NCI-H2171 treated with DMSO at 0.1 percent for 48 hours (cell line): Measurements from ENCODE around the gene SPTBN5.
A peak's percentile ranks its signal among the peaks of the same experiment; 100 is the strongest.

Experiments used
- DNase-seq: peaks from one replicate; lab custom pipeline; 2025; lab: John Stamatoyannopoulos, UW

The SPTBN5 gene

DNA sequence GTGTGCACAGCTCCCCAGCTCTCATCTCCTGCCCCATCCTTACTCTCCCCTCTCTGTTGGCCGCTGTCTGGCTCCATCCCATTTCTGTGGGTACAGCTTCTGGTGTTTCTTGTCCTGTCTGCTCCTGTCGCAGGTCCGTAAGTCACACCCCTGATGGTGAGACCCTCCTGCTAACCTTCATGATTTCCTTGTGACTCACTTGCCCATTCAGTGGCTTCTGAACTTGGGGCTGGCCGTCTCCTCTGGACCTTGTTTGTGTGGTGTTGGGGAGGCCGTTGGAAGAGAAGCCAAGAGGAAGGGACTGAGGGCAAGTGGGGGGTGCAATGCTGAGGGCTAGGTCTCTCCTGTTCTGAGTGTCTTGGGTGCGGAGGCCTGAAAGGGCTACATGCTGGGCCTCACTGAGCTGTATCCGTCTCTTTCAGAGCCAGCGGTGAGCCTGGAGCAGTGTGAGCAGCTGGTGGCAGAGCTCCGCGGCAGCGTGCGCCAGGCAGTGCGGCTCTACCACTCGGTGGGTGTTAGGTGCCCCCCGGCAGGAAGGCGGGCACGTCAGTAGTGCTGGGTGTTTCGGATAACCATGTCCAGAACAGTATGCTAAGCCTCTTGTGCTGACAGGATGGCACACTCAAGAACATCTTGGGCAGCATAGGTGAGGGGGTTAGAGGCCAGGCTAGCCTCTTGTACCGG is 69.6 kb downstream of the SPTBN5 start:
- DNase-seq: no peak

DNA sequence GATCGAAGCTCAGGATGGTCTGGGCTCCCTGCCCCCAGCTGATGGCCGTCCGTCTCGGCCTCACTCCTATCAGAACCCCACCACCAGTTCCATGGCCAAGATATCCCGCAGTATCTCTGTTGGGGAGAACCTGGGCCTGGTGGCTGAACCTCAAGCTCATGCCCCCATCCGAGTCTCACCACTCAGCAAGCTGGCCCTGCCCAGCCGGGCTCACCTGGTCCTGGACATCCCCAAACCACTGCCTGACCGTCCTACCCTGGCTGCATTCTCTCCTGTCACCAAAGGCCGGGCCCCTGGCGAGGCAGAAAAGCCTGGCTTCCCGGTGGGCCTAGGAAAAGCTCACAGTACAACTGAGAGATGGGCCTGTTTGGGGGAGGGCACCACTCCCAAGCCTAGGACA is 70.4 kb downstream of the SPTBN5 start:
- DNase-seq: no peak

- DNase-seq: no peak
Observed at GRCh38 chr15:41822957-41823356, 70.9 kb downstream of the SPTBN5 start.

DNA sequence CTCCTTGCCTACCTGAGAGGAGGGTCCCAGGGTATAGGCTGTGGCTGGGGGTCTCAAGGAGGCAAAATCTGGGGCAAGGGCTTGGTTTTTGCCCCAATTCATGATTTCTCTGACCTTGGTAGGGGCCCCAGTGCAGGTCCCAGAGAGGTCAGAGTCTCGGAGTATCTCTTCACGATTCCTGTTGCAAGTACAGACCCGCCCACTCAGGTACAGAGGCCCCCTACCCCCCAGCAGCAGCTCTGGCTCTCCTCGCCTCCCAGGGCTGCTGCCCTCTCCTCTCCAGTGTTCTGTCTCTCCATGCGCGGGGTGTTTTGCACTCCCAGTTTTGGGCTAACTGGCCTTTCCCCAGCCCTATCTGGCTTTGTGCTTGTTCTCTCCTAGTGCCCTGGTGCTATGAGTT is 71.4 kb downstream of the SPTBN5 start:
- DNase-seq: no peak

DNA sequence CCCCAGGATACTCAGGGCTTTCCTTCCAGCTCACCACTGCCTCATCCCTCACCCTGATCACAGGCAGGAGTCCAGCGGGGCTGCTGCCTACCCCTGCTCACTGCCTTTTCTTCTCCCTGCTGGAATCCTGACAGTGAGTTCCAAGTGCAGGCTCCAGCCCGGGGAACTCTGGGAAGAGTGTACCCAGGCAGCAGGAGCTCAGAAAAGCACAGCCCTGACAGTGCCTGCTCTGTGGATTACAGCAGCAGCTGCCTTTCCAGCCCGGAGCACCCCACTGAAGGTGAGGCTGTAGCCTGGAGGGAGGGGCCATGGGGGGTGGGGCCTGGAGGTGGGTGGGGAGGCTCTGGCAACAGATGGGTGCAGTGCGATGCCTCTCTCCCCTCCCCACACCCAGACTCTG is 72.0 kb downstream of the SPTBN5 start:
- peak; percentile 31 for DNase-seq

GRCh38 chr15:41820791-41821423 is 72.9 kb downstream of the SPTBN5 start:
- no peak for DNase-seq

DNA sequence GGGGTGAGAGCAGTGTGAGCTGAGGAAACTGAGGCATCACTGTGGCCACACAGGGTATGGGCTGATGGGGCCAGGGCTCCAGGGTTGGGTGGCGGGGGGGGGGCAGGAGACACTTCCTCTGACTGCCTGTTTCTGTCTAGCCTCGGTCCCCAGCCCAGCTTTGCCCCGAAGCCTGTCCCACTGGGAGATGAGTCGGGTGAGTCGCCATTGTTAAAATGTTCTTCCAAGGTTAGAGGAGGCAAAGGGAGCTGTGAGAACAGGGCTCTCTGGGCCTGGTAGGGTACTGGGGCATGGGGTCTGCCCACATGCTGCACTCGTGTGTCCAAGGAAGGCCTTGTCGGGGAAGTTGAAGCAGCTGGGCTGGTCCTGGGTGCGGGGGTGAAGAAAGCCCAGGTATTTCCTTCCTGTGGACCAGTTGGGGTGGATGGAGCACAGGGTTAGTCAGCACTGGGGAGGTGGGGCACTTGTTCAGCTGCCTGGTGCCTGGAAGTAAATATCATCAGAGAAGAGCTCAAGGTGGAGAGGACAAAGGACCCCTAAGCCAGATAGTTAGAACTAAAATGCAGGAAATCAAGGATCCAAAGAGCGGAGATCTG is 74.3 kb downstream of the SPTBN5 start:
- no peak for DNase-seq

- DNase-seq: no peak
Observed at GRCh38 chr15:41817781-41818180, 76.1 kb downstream of the SPTBN5 start.

- DNase-seq: no peak
Observed at GRCh38 chr15:41817327-41817726, 76.5 kb downstream of the SPTBN5 start.

DNA sequence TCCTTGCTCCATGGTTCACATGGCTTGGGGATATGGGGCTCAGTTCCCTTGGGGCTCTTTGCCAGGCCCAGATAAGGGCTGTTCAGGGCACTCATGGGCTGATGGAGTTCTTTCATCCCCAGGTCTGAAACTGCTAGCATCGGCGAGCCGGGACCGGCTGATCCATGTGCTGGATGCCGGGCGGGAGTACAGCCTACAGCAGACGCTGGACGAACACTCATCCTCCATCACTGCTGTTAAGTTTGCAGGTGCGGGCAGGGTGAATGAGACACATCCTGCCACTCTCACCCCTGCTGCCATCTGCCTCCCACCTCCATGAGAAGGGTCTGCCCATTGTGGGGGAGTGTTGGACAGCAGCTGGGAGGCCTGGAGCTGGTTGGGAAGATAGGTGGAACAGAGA is 77.1 kb downstream of the SPTBN5 start:
- no peak for DNase-seq

DNA sequence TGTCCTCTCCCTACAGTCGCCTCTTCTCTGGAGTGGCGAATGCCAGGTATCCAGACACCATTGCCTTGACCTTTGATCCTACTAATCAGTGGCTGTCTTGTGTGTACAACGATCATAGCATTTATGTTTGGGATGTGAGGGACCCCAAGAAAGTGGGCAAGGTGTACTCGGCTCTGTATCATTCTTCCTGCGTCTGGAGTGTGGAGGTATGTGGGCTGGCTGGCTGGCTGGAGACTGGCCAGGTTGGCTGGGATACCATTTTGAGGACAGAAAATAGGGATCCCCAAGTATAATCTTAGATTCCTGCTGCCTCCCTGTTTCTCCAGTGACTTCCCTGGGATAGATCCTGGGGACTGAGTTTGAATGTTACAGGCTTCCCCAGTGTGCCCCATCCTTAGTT is 79.3 kb downstream of the SPTBN5 start:
- no peak for DNase-seq

DNA sequence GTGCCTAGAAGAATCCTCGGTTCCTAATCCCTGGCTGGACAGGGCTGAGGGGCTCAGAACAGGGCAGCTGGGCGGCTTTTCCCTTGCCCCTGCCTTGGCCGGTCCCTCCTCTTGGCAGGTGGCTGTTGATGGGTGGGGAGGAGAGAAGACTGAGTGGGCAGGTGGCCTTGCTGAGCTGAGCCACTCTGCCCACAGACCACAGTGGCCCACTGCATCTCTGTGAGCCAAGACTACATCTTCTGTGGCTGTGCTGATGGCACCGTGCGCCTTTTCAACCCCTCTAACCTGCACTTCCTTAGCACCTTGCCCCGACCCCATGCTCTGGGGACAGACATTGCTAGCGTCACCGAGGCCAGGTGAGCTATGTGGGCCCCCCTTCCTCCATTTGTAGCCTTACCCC is 80.4 kb downstream of the SPTBN5 start:
- no peak for DNase-seq

- no peak for DNase-seq
Observed at GRCh38 chr15:41812820-41813375, 81.0 kb downstream of the SPTBN5 start.

DNA sequence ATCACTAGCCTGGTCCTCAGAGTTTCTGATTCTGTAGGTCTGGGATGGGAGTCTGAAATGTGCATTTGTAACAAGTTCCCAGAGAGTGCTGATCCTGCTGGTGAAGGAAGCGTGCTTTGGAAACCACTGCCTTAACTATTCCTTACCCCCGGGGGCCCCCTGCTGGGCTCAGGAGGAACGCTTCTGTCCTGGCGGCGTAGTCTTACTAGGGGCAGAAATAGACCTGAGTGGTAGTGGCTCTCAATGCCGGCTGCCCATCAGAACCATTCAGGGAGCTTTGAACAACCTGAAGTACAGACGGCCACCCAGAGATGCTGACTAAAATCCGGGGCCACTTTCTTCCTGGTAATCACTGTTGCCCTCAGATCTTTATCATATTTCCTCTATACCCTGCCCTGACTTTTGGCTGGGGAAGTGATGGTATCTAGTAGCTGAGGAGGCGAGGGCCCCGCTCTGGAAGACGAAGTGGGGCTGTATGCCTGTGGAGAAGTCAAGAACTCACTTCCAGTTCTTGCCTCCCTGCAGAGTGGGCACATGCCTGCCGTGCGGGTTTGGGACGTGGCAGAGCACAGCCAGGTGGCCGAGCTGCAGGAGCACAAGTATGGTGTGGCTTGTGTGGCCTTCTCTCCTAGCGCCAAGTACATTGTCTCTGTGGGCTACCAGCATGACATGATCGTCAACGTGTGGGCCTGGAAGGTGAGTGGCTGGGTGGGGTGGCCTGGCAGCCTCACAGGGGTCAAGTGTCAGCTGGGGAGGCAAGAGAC is 82.2 kb downstream of the SPTBN5 start:
- peak; percentile 68 for DNase-seq

DNA sequence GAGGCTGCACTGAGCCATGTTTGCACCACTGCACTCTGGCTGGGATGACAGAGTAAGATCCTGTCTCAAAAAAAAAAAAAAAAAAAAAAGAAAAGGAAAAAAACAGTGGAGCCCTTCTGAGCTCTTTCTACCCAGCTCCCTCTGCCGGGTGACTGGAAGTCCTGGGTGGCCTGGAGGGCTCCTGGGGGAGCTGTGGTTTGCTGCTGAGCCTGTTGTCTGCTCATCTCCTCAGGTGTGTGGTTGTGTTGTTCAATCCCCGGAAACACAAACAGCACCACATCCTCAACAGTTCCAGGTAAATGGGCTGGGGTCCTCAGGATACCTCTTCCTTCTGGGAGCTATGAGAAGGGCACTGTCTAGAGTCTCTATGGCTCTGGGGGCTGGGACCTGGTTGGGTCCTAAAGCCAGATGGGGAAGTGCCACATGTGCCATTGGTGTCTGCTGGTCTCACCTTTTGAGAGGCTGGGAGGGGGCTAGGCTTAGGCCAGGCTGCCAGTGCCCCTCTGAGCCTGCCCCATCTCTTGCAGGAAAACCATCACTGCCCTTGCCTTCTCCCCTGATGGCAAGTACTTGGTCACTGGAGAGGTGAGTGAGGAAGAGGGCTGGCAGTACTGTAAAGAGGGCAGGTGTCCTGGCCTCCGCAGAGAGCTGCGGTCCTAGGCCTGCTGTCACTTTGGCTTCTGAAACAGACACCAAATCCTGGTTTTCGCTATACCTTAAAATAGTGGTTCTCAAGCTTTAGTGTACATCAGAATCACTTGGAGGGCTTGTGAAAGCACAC is 83.0 kb downstream of the SPTBN5 start:
- DNase-seq: peak; percentile 7

DNA sequence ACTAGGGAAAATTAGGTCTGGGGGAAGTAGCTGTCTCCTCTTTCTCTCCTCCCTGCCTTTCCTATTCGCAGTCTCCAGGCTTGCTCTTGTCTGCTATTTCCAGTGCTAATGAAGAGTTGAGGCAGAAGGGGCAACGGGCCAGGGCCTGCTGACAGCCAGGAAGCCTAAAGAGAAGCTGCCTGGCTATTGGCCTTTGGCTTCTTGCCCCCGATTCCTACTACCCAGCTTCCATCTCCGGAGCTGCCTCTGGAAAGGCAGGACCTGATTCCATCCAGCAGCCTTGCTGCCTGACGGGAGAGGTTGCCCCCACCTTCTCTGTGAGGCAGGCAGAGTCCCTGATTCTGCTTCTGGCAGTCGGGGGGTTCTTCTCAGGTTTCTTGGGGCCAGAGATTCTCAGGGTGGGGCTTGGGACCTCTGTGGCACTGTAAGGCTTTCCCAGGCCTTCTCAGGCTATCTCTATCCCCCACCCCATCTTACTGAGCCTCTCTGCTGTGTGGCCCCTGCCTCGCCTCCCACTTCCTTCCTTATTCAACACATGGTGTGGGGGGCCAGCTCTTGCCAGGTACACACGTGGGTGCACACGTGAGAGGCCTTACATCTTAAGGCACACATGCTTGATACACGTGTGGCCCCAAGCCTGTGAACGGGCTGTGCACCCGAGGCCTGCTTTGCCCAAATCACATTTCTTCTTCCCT is 84.2 kb downstream of the SPTBN5 start:
- no peak for DNase-seq

DNA sequence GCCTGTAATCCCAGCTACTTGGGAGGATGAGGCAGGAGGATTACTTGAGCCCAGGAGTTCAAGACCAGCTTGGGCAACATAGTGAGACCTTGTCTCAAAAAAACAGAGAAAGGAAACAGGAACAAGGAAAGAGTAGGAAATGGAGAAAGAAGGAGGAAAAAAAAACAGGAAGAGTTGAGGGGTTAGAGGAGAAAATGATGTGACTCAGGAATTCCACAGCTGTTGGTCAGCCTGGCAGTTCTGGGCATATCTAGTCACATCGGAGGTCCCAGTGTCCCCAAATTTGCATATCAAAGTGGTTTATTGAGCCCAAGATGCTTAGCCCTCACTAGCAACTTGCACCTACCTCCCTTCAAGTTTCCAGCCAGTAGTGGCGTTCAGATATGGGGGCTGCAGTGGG is 84.7 kb downstream of the SPTBN5 start:
- no peak for DNase-seq

- DNase-seq: no peak
Observed at GRCh38 chr15:41806291-41807181, 87.3 kb downstream of the SPTBN5 start.

DNA sequence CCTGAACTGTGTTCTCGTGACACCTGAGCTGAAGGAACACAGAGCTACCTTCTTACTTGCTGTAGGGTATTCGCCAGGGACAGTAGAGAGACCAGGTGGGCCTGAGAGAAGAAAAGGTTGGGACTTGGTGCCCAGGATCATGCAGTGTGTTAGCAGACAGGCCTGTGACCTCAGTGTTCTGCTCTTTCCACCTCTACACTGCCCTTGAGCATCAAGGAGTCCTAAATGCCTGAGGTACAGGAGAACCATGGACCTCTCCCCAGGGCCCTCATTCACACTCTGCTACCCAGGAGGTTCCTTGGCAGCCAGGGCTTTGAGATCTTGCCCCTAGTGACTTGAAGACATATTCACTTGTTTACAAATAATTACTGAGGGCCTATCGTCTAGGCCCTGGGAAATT is 88.1 kb downstream of the SPTBN5 start:
- no peak for DNase-seq
